Suprapubic skin (tissue), 4 donors: Measurements from ENCODE around the gene BNC1.

Experiments
- EP300 ChIP-seq: sonication (generic); formaldehyde crosslinking; IDR thresholded peaks from one replicate; pipeline ENCODE4 v1.6.1; 2017; ENCODE audit warnings: antibody characterized with exemption
- POLR2A ChIP-seq, 2 donors: fragments of 450-650 bp; IDR thresholded peaks; one replicate each; pipeline ENCODE4 v1.6.1; 2017; ENCODE audit warnings: antibody characterized with exemption in 2 of 2, mild to moderate bottlenecking in 2 of 2, moderate library complexity in 2 of 2
- POLR2AphosphoS5 ChIP-seq, 3 donors: sonication (generic); formaldehyde crosslinking; IDR thresholded peaks; one replicate each; pipeline ENCODE4 v1.6.1; 2017; ENCODE audit warnings: antibody characterized with exemption in 3 of 3
- TF ChIP-seq, protein P1 (sequence below), 2 donors: fragments of 200-600 bp in 1 of 2; fragments of 450-650 bp in 1 of 2; sonication (generic) in 1 of 2; IDR thresholded peaks; one replicate each; pipeline ENCODE4 v1.5.1; 2016 to 2019; ENCODE audit warnings: antibody characterized with exemption in 2 of 2, mild to moderate bottlenecking in 1 of 2, moderate library complexity in 1 of 2

DNA sequence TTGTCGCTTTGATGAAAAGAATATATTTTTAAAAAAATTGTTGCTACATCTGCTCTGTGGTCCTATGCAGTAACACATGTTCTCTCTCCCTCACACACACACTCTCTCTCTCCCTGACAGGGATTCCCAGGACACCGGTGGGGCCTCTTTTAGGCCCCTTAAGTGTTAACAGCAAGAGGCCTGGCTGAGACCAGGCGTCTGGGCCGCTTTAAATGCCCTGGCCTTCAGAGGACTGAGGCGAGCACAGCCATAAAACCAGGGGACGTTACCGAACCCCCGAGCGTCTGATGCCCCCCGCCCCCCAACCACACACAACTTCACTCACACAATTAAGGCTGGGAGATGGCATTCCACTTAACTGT is 1.7 kb downstream of the BNC1 start:
- TF ChIP-seq POLR2A (IDR thresholded peaks at IDR 0.05): no peak
- TF ChIP-seq, protein P1, sequence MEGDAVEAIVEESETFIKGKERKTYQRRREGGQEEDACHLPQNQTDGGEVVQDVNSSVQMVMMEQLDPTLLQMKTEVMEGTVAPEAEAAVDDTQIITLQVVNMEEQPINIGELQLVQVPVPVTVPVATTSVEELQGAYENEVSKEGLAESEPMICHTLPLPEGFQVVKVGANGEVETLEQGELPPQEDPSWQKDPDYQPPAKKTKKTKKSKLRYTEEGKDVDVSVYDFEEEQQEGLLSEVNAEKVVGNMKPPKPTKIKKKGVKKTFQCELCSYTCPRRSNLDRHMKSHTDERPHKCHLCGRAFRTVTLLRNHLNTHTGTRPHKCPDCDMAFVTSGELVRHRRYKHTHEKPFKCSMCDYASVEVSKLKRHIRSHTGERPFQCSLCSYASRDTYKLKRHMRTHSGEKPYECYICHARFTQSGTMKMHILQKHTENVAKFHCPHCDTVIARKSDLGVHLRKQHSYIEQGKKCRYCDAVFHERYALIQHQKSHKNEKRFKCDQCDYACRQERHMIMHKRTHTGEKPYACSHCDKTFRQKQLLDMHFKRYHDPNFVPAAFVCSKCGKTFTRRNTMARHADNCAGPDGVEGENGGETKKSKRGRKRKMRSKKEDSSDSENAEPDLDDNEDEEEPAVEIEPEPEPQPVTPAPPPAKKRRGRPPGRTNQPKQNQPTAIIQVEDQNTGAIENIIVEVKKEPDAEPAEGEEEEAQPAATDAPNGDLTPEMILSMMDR (IDR thresholded peaks at IDR 0.05): no peak
- TF ChIP-seq POLR2AphosphoS5 (IDR thresholded peaks at IDR 0.05): no peak
- TF ChIP-seq EP300: no peak
